AML-193 (cell line): ENCODE data around the gene S100A16.

Experiments used
- DNase-seq, 2 experiments: peaks; one replicate each; lab custom pipeline; 2025; lab: John Stamatoyannopoulos, UW

Gene S100A16

GRCh38 chr1:153636312-153636711 lies 23.4 kb upstream of the S100A16 start:
- no peak for DNase-seq

- DNase-seq: no peak
Observed at GRCh38 chr1:153635872-153636271, 22.9 kb upstream of the S100A16 start.

- peak; percentile 91 for DNase-seq
Observed at GRCh38 chr1:153633754-153634665, 21.1 kb upstream of the S100A16 start, which contains the start of gene CHTOP. Gene CHTOP (plus strand): TSS chr1:153634066. CDS start chr1:153636589, 2,523 bp downstream.

GRCh38 chr1:153633161-153633753 lies 20.3 kb upstream of the S100A16 start:
- no peak for DNase-seq

GRCh38 chr1:153631047-153632022 lies 18.4 kb upstream of the S100A16 start:
- no peak for DNase-seq

- DNase-seq: no peak
Observed at GRCh38 chr1:153630384-153630783, 17.4 kb upstream of the S100A16 start.

- no peak for DNase-seq
Observed at GRCh38 chr1:153629971-153630370, 17.0 kb upstream of the S100A16 start.

GRCh38 chr1:153629343-153629665 lies 16.4 kb upstream of the S100A16 start:
- no peak for DNase-seq

- DNase-seq: no peak
Observed at GRCh38 chr1:153628638-153629342, 15.9 kb upstream of the S100A16 start.

GRCh38 chr1:153627715-153628626 lies 15.0 kb upstream of the S100A16 start, which contains the start of gene S100A1:
Gene S100A1 (plus strand): TSS chr1:153628434. CDS start chr1:153630522, 2,088 bp downstream.
- no peak for DNase-seq

GRCh38 chr1:153626904-153627714 lies 14.2 kb upstream of the S100A16 start, which contains the start of gene S100A13:
Gene S100A13 (minus strand): TSS chr1:153627505. CDS start chr1:153626472, 1,033 bp downstream.
- no peak for DNase-seq

- DNase-seq: no peak
Observed at GRCh38 chr1:153626477-153626903, 13.6 kb upstream of the S100A16 start.

- no peak for DNase-seq
Observed at GRCh38 chr1:153624965-153625611, 12.2 kb upstream of the S100A16 start.

GRCh38 chr1:153623101-153623500 lies 10.2 kb upstream of the S100A16 start:
- DNase-seq: no peak

- no peak for DNase-seq
Observed at GRCh38 chr1:153619171-153619570, 6.2 kb upstream of the S100A16 start.

GRCh38 chr1:153617663-153618062 lies 4.7 kb upstream of the S100A16 start:
- peak; percentile 33 to 61 for DNase-seq

- DNase-seq: no peak
Observed at GRCh38 chr1:153616917-153617311, 4.0 kb upstream of the S100A16 start.

GRCh38 chr1:153616144-153616916 lies 3.4 kb upstream of the S100A16 start, which contains the start of gene S100A14:
Gene S100A14 (minus strand): TSS chr1:153616325. CDS start chr1:153615858, 467 bp downstream.
- no peak for DNase-seq
